Lower lobe of right lung (tissue), 2 donors: Measurements from ENCODE around the gene ADAMTS16. TPM values are rescaled to one million over a fixed set of nuclear protein-coding genes. Genes with fewer than 3 reads are reported as not detected.
"Not testable (repeated sequence)": the region's sequence is repeated elsewhere in the genome, so short reads cannot be mapped to it uniquely, and the experiment has no call there.

Experiments
- ATAC-seq, 2 donors: fragments of 200-7000 bp; cut with Tn5 transposase; one replicate each; pipeline ENCODE4 v1.9.1; 2020 to 2022; ENCODE audit warnings: mild to moderate bottlenecking in 2 of 2, moderate library complexity in 2 of 2
- DNase-seq: peaks from one replicate; pipeline ENCODE4 v3.0.0-alpha.2; 2020
- H3K27ac ChIP-seq: fragments of 200-600 bp; one replicate; pipeline ENCODE4 v1.8.0; 2022
- H3K27me3 ChIP-seq: fragments of 200-600 bp; one replicate; pipeline ENCODE4 v1.8.0; 2022; ENCODE audit warnings: low read depth
- H3K36me3 ChIP-seq: fragments of 200-600 bp; one replicate; pipeline ENCODE4 v1.8.0; 2022; ENCODE audit warnings: mild to moderate bottlenecking
- H3K4me1 ChIP-seq: fragments of 200-600 bp; one replicate; pipeline ENCODE4 v1.8.0; 2022
- H3K4me3 ChIP-seq: fragments of 200-600 bp; one replicate; pipeline ENCODE4 v1.8.0; 2022; ENCODE audit warnings: mild to moderate bottlenecking
- H3K9me3 ChIP-seq: fragments of 200-600 bp; one replicate; pipeline ENCODE4 v1.8.0; 2022
- CTCF ChIP-seq: fragments of 200-600 bp; IDR thresholded peaks from one replicate; pipeline ENCODE4 v1.8.0; 2022; ENCODE audit warnings: antibody characterized with exemption, mild to moderate bottlenecking
- intact Hi-C: fragments of 100-400 bp; cut with DNase I; formaldehyde crosslinking; loops from one replicate; pipeline ENCODE4 v1.11.0; 2022
- total RNA-seq: library from RNA; stranded (reverse); fragmentation: NEBNext Ultra II Directional; extraction: Animal tissue kit (Norgen Biotek cat#: 25700); gene quantifications from one replicate; pipeline ENCODE4 v1.2.1, GENCODE V29; 2021
- donor health status: DM: no; HTN: yes; CAD: no; lungs with severe emphysema.

Gene ADAMTS16
- total RNA-seq, 1 donor from 2014 or later = 1.1 TPM

- TF ChIP-seq CTCF = no peak
- no peaks in the 10 kb centered on the region for H3K9me3 ChIP-seq
- no peak overlapping the region for H3K4me3 ChIP-seq
- DNase-seq (no peak), ATAC-seq (no peak)
- intact Hi-C loops = no loop called here
- no peaks in the 10 kb centered on the region for H3K4me1 ChIP-seq
- H3K36me3 ChIP-seq = no peaks in the 10 kb centered on the region
- no peak overlapping the region for H3K27ac ChIP-seq
- peaks cover 6% of the 10 kb centered on the region for H3K27me3 ChIP-seq
Measured at GRCh38 chr5:5128766-5129165, 11.4 kb upstream of the ADAMTS16 start.

GRCh38 chr5:5132234-5132633 is 7.9 kb upstream of the ADAMTS16 start:
- no peak for TF ChIP-seq CTCF
- intact Hi-C loops = no loop called here
- H3K4me1 ChIP-seq = no peaks in the 10 kb centered on the region

GRCh38 chr5:5132693-5133295 is 7.3 kb upstream of the ADAMTS16 start:
- H3K4me3 ChIP-seq = no peak overlapping the region
- intact Hi-C loops = no loop called here
- no peak overlapping the region for H3K27ac ChIP-seq
- TF ChIP-seq CTCF = no peak
- H3K4me1 ChIP-seq = no peaks in the 10 kb centered on the region
- DNase-seq (no peak), ATAC-seq (no peak)
- peaks cover 2% of the 10 kb centered on the region for H3K27me3 ChIP-seq
- no peaks in the 10 kb centered on the region for H3K9me3 ChIP-seq
- H3K36me3 ChIP-seq = no peaks in the 10 kb centered on the region

More at GRCh38 chr5:5132234-5132633, 7.9 kb upstream of the ADAMTS16 start:
- Histone ChIP-seq H3K9me3 (no peaks in the 10 kb centered on the region), H3K4me3 (no peak overlapping the region), H3K27ac (no peak overlapping the region), H3K36me3 (no peaks in the 10 kb centered on the region), H3K27me3 (peaks cover 4% of the 10 kb centered on the region)
- DNase-seq (no peak), ATAC-seq (no peak)

GRCh38 chr5:5134107-5134506 is 6.0 kb upstream of the ADAMTS16 start:
- DNase-seq = no peak
- Histone ChIP-seq H3K27ac (no peak overlapping the region), H3K4me1 (no peaks in the 10 kb centered on the region), H3K36me3 (no peaks in the 10 kb centered on the region), H3K27me3 (peaks cover 8% of the 10 kb centered on the region), H3K4me3 (no peak overlapping the region), H3K9me3 (no peaks in the 10 kb centered on the region)
- no peak for ATAC-seq
- TF ChIP-seq CTCF = no peak
- intact Hi-C loops = no loop called here

- Histone ChIP-seq H3K27ac (no peak overlapping the region), H3K36me3 (no peaks in the 10 kb centered on the region), H3K27me3 (peaks cover 28% of the 10 kb centered on the region), H3K4me1 (peaks cover 9% of the 10 kb centered on the region), H3K9me3 (no peaks in the 10 kb centered on the region), H3K4me3 (no peak overlapping the region)
- no peak for TF ChIP-seq CTCF
- ATAC-seq (peak in 1 of 2 donors; percentile 26), DNase-seq (no peak)
- intact Hi-C loops = no loop called here
Measured at GRCh38 chr5:5135957-5136676, 4.0 kb upstream of the ADAMTS16 start.

GRCh38 chr5:5137851-5138250 is 2.3 kb upstream of the ADAMTS16 start:
- H3K36me3 ChIP-seq, H3K4me3 ChIP-seq, ATAC-seq, intact Hi-C loops, DNase-seq, H3K9me3 ChIP-seq, H3K27ac ChIP-seq: not testable (repeated sequence)
- peaks cover 14% of the 10 kb centered on the region for H3K4me1 ChIP-seq
- H3K27me3 ChIP-seq = peaks cover 38% of the 10 kb centered on the region
